ENCODE results near the gene MOSPD3. TPM values are rescaled to one million over a fixed set of nuclear protein-coding genes. Genes with fewer than 3 reads are reported as not detected.

Gene MOSPD3
- total and polyA plus RNA-seq, 2 experiments from 2014 or later: 15.3 to 23.5 TPM

GRCh38 chr7:100600730-100601038, 11.7 kb upstream of the MOSPD3 start (continued):
- TF ChIP-seq CTCF (conservative IDR thresholded peaks at IDR 0.05; ENCODE audit: low read depth in 2 of 2) (no peak), STAT1 (IDR thresholded peaks at IDR 0.05; ENCODE audit: unreplicated experiment) (no peak)

GRCh38 chr7:100602889-100603725, 9.2 kb upstream of the MOSPD3 start:
- H3K4me2 ChIP-seq: peak overlapping the region; percentile 99
- peak; percentile 17 for ATAC-seq
- peaks cover 26% of the 10 kb centered on the region for H3K4me1 ChIP-seq (ENCODE audit: insufficient read depth)
- Mint-ChIP-seq H3K9me3 (no peaks in the 10 kb centered on the region), H3K36me3 (ENCODE audit: low read depth) (peaks cover 11% of the 10 kb centered on the region), H3K27me3 (ENCODE audit: insufficient read depth, low read depth, poor library complexity) (peaks cover 35% of the 10 kb centered on the region), H3K4me3 (peak overlapping the region; percentile 86), H3K27ac (peak overlapping the region; percentile 94; the same call in 1 of the 2 replicates), H3K4me1 (peaks cover 39% of the 10 kb centered on the region)
- H4K20me1 ChIP-seq (replicated peaks; ENCODE audit: insufficient read depth): no peaks in the 10 kb centered on the region; the same call in 1 of the 2 replicates
- H3K27ac ChIP-seq (ENCODE audit: low read depth): peak overlapping the region; percentile 97
- H3K9me2 ChIP-seq (ENCODE audit: insufficient read depth): no peaks in the 10 kb centered on the region
- no peak overlapping the region for H2AFZ ChIP-seq
- peak overlapping the region; percentile 90 for H3K4me3 ChIP-seq
- H3K79me2 ChIP-seq (replicated peaks; ENCODE audit: insufficient read depth): no peaks in the 10 kb centered on the region
- DNase-seq (ENCODE audit: low spot score): peak; percentile 94
- H3F3A ChIP-seq (replicated peaks; ENCODE audit: low read depth): 0 out of 2 replicates have a peak, but pooled peaks cover 3% of the 10 kb centered on the region
- H3K36me3 ChIP-seq (ENCODE audit: insufficient read depth): no peaks in the 10 kb centered on the region
- peaks cover 13% of the 10 kb centered on the region for H3K27me3 ChIP-seq (ENCODE audit: insufficient read depth)
- peak; percentile 81 for TF ChIP-seq POLR2AphosphoS5 (IDR thresholded peaks at IDR 0.05; ENCODE audit: low read depth)
- TF ChIP-seq ZNF331 (CRISPR knock-in tag; IDR thresholded peaks at IDR 0.05; ENCODE audit: low read depth): 0 out of 2 replicates have a peak, but pooled peaks have one; percentile 20
- TF ChIP-seq STAT1 (IDR thresholded peaks at IDR 0.05; ENCODE audit: unreplicated experiment): no peak
- 0 out of 2 replicates have a peak, but pooled peaks have one; percentile 41 for TF ChIP-seq ETS1 (IDR thresholded peaks at IDR 0.05)
- TF ChIP-seq JUNB (IDR thresholded peaks at IDR 0.05; ENCODE audit: unreplicated experiment): no peak
- TF ChIP-seq ZNF462 (CRISPR knock-in tag; IDR thresholded peaks at IDR 0.05): no peak
- TF ChIP-seq REST (IDR thresholded peaks at IDR 0.05; ENCODE audit: unreplicated experiment): no peak
- no peak for TF ChIP-seq EZH2phosphoT487 (IDR thresholded peaks at IDR 0.05; ENCODE audit: unreplicated experiment)
- no peak for TF ChIP-seq CREB1 (CRISPR knock-in tag; IDR thresholded peaks at IDR 0.05; ENCODE audit: low read depth)
- no peak; the same call in 1 of the 2 replicates for TF ChIP-seq NANOG (IDR thresholded peaks at IDR 0.05; ENCODE audit: borderline replicate concordance)

All from GM23338 (cell line).